OCI-LY7 (cell line): Measurements from ENCODE around the gene CCDC146. TPM values are rescaled to one million over a fixed set of nuclear protein-coding genes. Genes with fewer than 3 reads are reported as not detected.

ENCODE experiments used
- BruUV-seq: library from RNA; stranded (reverse); fragments of 400-500 nt; replicated peaks from 2 replicates; lab custom pipeline; 2021; lab: Mats Ljungman, UMichigan
- CTCF ChIA-PET: fragments of 300-600 bp; sonication (Branson Sonifier 250); formaldehyde crosslinking; loops from one replicate; lab custom pipeline; 2022; ENCODE audit warnings: antibody characterized with exemption; ENCODE audit not compliant: unreplicated experiment; lab: Charles Lee
- POLR2A ChIA-PET: fragments of 300-600 bp; sonication (Branson Sonifier 250); formaldehyde crosslinking; loops from one replicate; lab custom pipeline; 2022; ENCODE audit warnings: antibody characterized with exemption; lab: Charles Lee
- DNase-seq: peaks from one replicate; pipeline ENCODE4 v3.0.0-alpha.2; 2015; ENCODE audit warnings: low spot score
- H2AFZ ChIP-seq: fragments of 200-600 bp; sonication (generic), shearing (Covaris generic); 2 replicates; pipeline ENCODE4 v1.6.1; 2014; ENCODE audit warnings: mild to moderate bottlenecking, antibody characterized with exemption, low read length, moderate library complexity
- H3K27ac ChIP-seq: fragments of 200-600 bp; sonication (generic); 2 replicates; pipeline ENCODE4 v1.5.1; 2014; ENCODE audit warnings: mixed run types, low read depth, mild to moderate bottlenecking, moderate library complexity, low read length, inconsistent platforms; ENCODE audit not compliant: poor library complexity, severe bottlenecking
- H3K36me3 ChIP-seq: fragments of 200-600 bp; sonication (generic); 2 replicates; pipeline ENCODE4 v1.6.1; 2014; ENCODE audit warnings: mild to moderate bottlenecking, antibody characterized with exemption, low read length, moderate library complexity, mixed read lengths; ENCODE audit not compliant: insufficient read depth
- H3K4me1 ChIP-seq: fragments of 200-600 bp; sonication (generic); 2 replicates; pipeline ENCODE4 v1.5.1; 2014; ENCODE audit warnings: mild to moderate bottlenecking, low read length; ENCODE audit not compliant: insufficient read depth, poor library complexity, severe bottlenecking
- H3K4me2 ChIP-seq: fragments of 200-600 bp; sonication (generic); 2 replicates; pipeline ENCODE4 v1.6.1; 2014; ENCODE audit warnings: mild to moderate bottlenecking, low read length
- H3K4me3 ChIP-seq: fragments of 200-600 bp; sonication (generic); 2 replicates; pipeline ENCODE4 v1.5.1; 2014; ENCODE audit warnings: mild to moderate bottlenecking, low read depth, low read length; ENCODE audit not compliant: poor library complexity, severe bottlenecking
- H3K79me2 ChIP-seq: fragments of 200-600 bp; sonication (generic); 2 replicates; pipeline ENCODE4 v1.6.1; 2016; ENCODE audit warnings: low read depth, mild to moderate bottlenecking, low read length, moderate library complexity, mixed read lengths; ENCODE audit not compliant: insufficient read depth
- H3K9me2 ChIP-seq: fragments of 200-600 bp; sonication (generic); 2 replicates; pipeline ENCODE4 v1.6.1; 2016; ENCODE audit warnings: mild to moderate bottlenecking, low read length, mixed read lengths; ENCODE audit not compliant: insufficient read depth
- H3K9me3 ChIP-seq: fragments of 200-600 bp; sonication (generic); 2 replicates; pipeline ENCODE4 v1.6.1; 2014; ENCODE audit warnings: mild to moderate bottlenecking, mixed run types, low read length, mixed read lengths
- H4K20me1 ChIP-seq: fragments of 200-600 bp; sonication (generic); 2 replicates; pipeline ENCODE4 v1.6.1; 2014; ENCODE audit warnings: mild to moderate bottlenecking, antibody characterized with exemption, low read length, moderate library complexity, mixed read lengths; ENCODE audit not compliant: insufficient read depth
- EZH2phosphoT487 ChIP-seq: fragments of 200-600 bp; sonication (generic); IDR thresholded peaks from 2 replicates; pipeline ENCODE4 v1.6.1; 2018; ENCODE audit warnings: low read depth, borderline replicate concordance, mild to moderate bottlenecking, mixed run types, antibody characterized with exemption, low read length, moderate library complexity, mixed read lengths
- intact Hi-C: fragments of 100-400 bp; cut with micrococcal nuclease; formaldehyde crosslinking; loops from one replicate; pipeline ENCODE4 v1.10.0; 2022; ENCODE audit not compliant: unreplicated experiment
- total RNA-seq, 2 experiments: library from RNA; depleted of rRNA in 1 of 2; stranded (reverse); fragments of >200 nt in 1 of 2; shearing (Covaris generic) in 1 of 2; gene quantifications; 2 replicates each; pipeline ENCODE4 v1.2.3, GENCODE V29; 2014 to 2022
- TF ChIP-seq, protein P1 (sequence below): fragments of 200-600 bp; sonication (generic); conservative IDR thresholded peaks from 2 replicates; pipeline ENCODE4 v1.5.1; 2014; ENCODE audit warnings: mild to moderate bottlenecking, antibody characterized with exemption, low read length, moderate library complexity, mixed read lengths

CCDC146 gene
- total RNA-seq, 2 experiments from 2014 or later, result 3.0 to 3.2 TPM

DNA sequence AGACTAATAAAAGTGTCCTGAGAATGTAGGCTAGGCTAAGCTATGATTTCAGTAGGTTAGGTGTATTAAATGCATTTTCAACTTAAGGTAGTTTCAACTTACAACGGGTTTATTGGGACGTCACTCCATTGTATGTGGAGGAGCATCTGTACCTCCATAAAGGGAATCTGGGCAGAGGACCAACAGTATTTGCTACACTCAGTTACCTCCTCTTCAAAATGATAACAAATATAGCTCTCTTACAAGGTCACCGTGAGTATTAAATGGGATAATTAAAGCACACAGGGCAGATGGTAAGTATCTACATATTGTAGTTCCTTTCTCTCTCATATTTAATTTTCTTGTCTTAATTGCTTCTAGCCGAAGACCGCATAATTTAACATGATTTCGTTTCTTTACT, 136.2 kb downstream of the CCDC146 start:
- BruUV-seq, result no TSS peak

DNA sequence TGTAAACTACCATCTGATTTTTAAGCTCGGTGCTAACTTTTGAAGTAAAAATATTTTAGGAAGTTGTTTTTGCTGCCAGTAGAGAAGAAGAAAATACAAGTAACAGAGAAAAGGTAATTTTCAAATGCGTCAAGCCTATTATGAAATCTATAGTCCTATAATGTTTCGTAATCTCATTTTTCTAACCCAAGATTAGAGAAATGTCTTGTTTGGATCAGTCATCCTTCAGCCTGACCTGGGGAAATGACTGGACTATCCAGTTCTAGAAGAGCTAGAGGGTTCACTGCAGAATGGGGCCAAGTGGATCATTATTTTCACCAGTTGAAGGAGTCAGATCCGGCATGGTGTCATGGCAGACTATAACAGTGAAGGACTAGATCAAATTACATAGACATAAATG, 139.9 kb downstream of the CCDC146 start:
- TF ChIP-seq, protein P1, sequence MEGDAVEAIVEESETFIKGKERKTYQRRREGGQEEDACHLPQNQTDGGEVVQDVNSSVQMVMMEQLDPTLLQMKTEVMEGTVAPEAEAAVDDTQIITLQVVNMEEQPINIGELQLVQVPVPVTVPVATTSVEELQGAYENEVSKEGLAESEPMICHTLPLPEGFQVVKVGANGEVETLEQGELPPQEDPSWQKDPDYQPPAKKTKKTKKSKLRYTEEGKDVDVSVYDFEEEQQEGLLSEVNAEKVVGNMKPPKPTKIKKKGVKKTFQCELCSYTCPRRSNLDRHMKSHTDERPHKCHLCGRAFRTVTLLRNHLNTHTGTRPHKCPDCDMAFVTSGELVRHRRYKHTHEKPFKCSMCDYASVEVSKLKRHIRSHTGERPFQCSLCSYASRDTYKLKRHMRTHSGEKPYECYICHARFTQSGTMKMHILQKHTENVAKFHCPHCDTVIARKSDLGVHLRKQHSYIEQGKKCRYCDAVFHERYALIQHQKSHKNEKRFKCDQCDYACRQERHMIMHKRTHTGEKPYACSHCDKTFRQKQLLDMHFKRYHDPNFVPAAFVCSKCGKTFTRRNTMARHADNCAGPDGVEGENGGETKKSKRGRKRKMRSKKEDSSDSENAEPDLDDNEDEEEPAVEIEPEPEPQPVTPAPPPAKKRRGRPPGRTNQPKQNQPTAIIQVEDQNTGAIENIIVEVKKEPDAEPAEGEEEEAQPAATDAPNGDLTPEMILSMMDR, result no peak
- TF ChIP-seq EZH2phosphoT487, result no peak
- no peaks in the 10 kb centered on the region for H3K36me3 ChIP-seq
- H3K4me1 ChIP-seq, result no peaks in the 10 kb centered on the region
- no peaks in the 10 kb centered on the region for H3K79me2 ChIP-seq
- H3K4me2 ChIP-seq, result no peak overlapping the region
- CTCF ChIA-PET, result no interaction called here
- intact Hi-C loops, result no loop called here
- no peaks in the 10 kb centered on the region for H3K9me3 ChIP-seq
- no peak overlapping the region for H3K27ac ChIP-seq
- no peak overlapping the region for H3K4me3 ChIP-seq
- no peaks in the 10 kb centered on the region for H3K9me2 ChIP-seq
- H2AFZ ChIP-seq, result no peak overlapping the region
- no peak for DNase-seq
- no peaks in the 10 kb centered on the region for H4K20me1 ChIP-seq
- BruUV-seq, result no TSS peak
- POLR2A ChIA-PET, result no interaction called here

More for the DNA sequence above, 136.2 kb downstream of the CCDC146 start:
- intact Hi-C loops, result no loop called here
- H4K20me1 ChIP-seq, result no peaks in the 10 kb centered on the region
- no peaks in the 10 kb centered on the region for H3K9me3 ChIP-seq
- no peak overlapping the region for H3K4me2 ChIP-seq
- H3K9me2 ChIP-seq, result no peaks in the 10 kb centered on the region
- no peak overlapping the region for H3K27ac ChIP-seq
- H3K36me3 ChIP-seq, result no peaks in the 10 kb centered on the region
- no peaks in the 10 kb centered on the region for H3K79me2 ChIP-seq
- ChIA-PET CTCF (interaction anchor here (0.9 kb wide), 1 partner anchor 11 kb away, joined by 3 read pairs; no protein-coding TSS in a partner anchor), POLR2A (interaction anchor here (1.0 to 1.3 kb wide), 4 partner anchors 8 to 22 kb away, joined by 3 to 5 read pairs (median 3); no protein-coding TSS in a partner anchor)
- no peak overlapping the region for H3K4me3 ChIP-seq
- TF ChIP-seq EZH2phosphoT487, result no peak
- TF ChIP-seq, protein P1, result no peak
- no peak overlapping the region for H2AFZ ChIP-seq
- no peaks in the 10 kb centered on the region for H3K4me1 ChIP-seq
- DNase-seq, result no peak

DNA sequence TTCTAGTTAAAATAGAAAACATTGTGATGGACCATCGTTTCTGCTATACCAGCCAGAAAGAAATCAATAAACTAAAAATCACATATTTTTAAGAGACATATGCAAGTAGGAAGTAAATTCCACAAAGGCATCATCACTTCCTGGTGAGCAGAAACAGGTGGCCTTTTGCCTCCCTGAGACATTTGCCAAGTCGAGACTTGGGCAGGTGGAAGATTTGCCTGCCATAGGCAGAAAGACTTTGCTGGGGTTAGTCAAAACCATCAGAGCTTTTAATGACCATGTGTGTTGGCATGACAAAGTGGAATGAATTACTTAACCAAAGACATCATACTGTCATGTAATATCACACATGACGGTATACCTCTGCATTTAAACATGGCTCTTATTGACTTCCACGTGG, 143.3 kb downstream of the CCDC146 start:
- intact Hi-C loops, result no loop called here
- Histone ChIP-seq H3K4me2 (no peak overlapping the region), H3K4me1 (peaks cover 13% of the 10 kb centered on the region), H3K27ac (no peak overlapping the region), H3K79me2 (no peaks in the 10 kb centered on the region), H3K9me3 (no peaks in the 10 kb centered on the region), H3K4me3 (no peak overlapping the region), H3K36me3 (no peaks in the 10 kb centered on the region), H4K20me1 (no peaks in the 10 kb centered on the region), H2AFZ (no peak overlapping the region), H3K9me2 (no peaks in the 10 kb centered on the region)
- no peak for DNase-seq
- TF ChIP-seq, protein P1, result no peak
- TF ChIP-seq EZH2phosphoT487, result no peak
- ChIA-PET POLR2A (interaction anchor here (1.4 kb wide), 1 partner anchor 13 kb away, joined by 5 read pairs; no protein-coding TSS in a partner anchor), CTCF (no interaction called here)
- BruUV-seq, result no TSS peak
